HG03457 (cell line): ENCODE results near the gene CCSER2.
"Not testable (repeated sequence)": the region's sequence is repeated elsewhere in the genome, so short reads cannot be mapped to it uniquely, and the experiment has no call there.

Experiments used
- ATAC-seq: cut with Tn5 transposase; IDR thresholded peaks from one replicate; pipeline ENCODE4 v1.9.1; 2021; ENCODE audit warnings: moderate number of reproducible peaks; ENCODE audit not compliant: unreplicated experiment

Gene CCSER2

GRCh38 chr10:84343831-84344230 lies 15.4 kb downstream of the CCSER2 start:
- no peak for ATAC-seq

DNA sequence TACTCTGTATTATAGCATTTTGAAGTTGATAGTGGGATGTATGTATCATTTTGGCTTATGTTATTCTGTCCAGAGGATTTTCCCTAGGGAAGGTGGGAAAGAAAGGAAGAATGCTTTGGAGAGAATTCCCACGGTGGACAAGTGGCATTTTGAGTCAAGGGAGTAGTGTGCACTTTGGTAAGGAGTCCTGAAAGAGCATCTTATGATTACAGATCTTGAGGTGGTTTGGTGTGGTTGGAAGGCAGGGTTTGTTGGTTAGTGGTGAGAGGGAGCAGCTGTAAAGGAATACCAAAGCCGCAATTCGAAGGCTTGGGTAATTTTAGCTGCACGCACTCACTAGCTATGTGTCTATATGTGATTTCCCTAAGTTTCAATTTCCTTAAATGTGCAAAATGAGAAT lies 16.1 kb downstream of the CCSER2 start:
- ATAC-seq: no peak

- ATAC-seq: not testable (repeated sequence)
These were observed 19.2 kb downstream of the CCSER2 start for GRCh38 chr10:84347575-84348002.

GRCh38 chr10:84348447-84348846 lies 20.1 kb downstream of the CCSER2 start:
- ATAC-seq: no peak

- no peak for ATAC-seq
These were observed 20.5 kb downstream of the CCSER2 start for GRCh38 chr10:84348860-84349259.

GRCh38 chr10:84352251-84352842 lies 24.0 kb downstream of the CCSER2 start:
- no peak for ATAC-seq

DNA sequence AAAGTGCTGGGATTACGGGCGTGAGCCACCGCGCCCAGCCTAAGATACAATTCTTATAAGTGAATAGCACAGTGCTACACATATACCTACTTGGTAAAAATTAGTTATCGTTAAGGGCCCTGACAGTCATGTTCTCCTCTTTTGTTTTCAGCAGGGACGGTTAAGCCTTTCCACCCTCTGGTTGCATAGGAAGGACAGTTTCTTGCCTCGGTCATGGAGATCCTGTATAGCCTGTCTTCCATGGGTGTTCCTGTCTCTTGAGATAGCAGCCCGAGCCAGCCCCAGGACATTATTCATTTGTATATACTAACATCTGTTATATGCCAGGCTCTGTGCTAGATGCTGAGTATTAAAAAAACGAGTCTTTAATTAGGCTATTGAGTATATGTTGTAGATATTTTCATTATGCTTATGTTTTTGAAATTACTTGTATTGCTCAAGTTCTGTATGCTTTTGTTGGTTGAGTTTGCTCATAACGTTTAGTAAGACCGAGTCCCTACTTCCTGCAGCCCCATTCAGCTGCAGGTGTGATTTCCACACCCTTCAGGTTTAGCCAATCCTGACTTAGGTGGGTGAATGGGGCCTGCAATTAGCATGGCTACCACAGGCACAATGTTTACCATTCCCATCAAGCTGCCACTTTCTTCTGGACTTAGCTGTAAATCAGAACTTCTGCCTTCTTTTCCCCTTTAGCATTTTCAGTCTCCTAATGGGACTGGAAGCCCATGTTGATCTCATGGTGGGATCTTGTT lies 24.8 kb downstream of the CCSER2 start:
- ATAC-seq: no peak

DNA sequence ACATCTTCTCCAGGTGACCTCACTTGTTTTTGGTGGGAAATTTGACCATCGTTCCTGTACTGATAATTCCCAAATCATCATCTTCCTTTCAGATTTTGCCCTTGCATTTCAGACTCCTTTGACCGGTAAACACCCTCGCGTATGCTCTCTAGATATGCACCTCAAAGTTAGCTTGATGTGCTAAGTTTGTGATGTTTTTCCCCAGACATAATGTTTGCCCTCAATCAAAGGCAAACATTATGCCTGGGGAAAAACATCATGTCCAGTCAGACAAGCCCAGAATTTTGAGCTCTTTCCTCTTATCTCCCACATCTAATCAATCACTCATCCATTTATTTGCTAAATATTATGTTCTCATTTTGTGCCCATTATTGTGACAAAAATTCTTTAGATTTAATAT lies 26.2 kb downstream of the CCSER2 start:
- ATAC-seq: no peak

- ATAC-seq: no peak
These were observed 26.7 kb downstream of the CCSER2 start for GRCh38 chr10:84355106-84355505.

DNA sequence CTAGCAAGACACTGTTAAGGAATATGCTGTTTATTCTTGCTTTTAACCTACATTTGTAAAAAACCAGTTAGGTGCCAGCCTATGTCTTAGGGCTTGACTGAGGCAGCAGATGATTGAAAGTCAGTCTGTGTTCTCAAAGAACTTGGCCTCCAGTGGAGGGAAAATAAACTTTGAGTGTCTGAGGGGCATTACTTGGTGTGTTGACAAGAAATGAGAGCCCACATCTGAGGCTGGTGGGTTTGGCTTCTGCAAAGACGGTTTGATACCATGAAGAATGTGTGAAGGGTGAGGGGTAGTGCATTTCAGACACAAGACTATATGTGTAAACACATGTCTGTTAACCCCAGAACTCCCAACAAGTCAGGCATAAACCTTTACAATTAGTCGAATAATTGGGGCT lies 28.5 kb downstream of the CCSER2 start:
- ATAC-seq: no peak

GRCh38 chr10:84358743-84359142 lies 30.4 kb downstream of the CCSER2 start:
- no peak for ATAC-seq

GRCh38 chr10:84360637-84361365 lies 32.4 kb downstream of the CCSER2 start:
- ATAC-seq: no peak

DNA sequence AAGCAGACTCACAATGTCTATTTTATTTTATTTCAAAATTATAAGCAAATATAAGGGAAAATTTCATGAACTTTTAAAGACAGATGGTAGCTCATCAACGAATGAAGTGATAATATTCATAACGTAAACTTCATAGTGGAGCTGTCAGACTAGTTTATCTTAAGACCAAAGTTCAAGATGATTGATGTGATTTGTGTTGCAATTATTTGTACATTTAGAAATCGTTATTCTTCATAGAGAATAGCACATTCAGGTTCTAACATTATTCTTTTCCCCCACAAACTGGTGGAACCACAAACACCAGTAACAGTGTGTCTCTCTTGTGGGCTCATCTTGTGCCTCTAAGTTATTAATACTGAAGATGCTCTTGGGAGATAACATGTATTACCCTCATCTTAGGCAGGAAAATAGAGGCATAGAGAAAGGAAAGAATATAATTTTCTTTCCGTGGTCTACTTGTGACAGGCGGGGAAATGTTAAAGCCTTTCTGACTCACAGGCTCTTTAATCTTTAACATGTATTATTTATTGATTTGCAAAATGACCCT lies 37.0 kb downstream of the CCSER2 start:
- no peak for ATAC-seq

DNA sequence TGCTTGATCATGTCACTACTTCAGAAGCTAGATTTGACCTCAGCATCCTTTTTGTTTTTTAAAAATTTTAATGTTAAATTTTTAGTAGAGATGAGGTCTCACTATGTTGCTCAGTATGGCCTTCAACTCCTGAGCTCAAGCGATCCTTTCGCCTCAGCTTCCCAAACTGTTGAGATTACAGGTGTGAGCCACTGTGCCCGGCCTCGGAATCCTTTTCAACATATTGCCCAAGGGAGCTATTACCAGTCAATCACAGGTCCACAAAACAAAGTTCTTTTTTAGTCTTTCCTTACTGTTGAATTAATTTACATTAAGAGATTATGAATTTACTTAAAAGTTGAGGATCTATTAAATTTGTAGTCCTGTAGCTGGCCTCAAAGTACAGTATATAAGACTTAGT lies 37.7 kb downstream of the CCSER2 start:
- no peak for ATAC-seq

GRCh38 chr10:84367256-84367655 lies 38.9 kb downstream of the CCSER2 start:
- no peak for ATAC-seq

DNA sequence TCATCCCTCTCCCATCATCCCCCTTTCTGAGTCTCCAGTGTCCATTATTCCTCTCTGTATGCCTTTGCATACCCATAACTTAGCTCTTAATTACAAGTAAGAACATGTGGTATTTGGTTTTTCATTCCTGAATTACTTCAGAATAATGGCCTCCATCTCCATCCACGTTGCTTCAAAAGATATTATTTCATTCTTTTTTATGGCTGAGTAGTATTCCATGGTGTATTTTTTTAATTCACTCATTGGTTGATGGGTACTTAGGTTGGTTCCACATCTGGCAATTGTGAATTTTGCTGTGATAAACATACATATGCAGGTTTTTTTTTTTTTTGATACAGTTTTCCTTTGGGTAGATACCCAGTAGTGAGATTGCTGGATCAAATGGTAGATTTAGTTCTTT lies 40.4 kb downstream of the CCSER2 start:
- no peak for ATAC-seq

DNA sequence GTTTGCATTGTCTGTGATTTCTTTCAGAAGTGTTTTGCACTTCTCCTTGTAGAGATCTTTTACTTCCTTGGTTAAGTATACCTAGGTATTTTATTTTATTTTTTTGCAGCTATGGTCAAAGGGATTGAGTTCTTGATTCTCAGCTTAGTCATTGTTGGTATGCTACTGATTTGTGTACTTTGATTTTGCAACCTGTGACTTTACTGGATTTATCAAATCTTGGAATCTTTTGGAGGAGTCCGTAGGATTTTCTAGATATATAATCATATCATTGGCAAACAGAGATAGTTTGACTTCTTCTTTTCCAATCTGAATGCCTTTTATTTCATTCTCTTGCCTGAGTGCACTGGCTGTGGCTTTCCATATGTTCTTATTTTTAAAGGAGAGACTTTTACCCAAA lies 41.9 kb downstream of the CCSER2 start:
- no peak for ATAC-seq

- ATAC-seq: no peak
These were observed 43.6 kb downstream of the CCSER2 start for GRCh38 chr10:84371944-84372343.

DNA sequence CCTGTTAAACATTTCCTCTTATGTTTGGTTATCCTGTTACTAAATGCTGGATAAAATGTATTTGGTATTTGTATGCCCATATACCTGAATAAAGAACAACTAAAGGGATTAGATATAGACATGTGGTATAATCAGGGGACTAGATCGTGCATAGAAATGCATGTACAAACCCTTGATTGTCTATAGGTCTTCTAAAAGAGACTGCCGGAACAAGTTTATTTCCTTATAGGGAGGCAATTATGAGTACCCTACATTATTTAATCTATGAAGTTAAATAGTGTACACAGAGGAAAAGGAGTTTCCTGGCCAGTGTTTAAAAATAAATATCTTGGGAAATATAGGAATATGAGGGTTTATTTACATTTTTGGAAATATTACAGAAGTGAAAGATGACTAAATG lies 44.6 kb downstream of the CCSER2 start:
- no peak for ATAC-seq

DNA sequence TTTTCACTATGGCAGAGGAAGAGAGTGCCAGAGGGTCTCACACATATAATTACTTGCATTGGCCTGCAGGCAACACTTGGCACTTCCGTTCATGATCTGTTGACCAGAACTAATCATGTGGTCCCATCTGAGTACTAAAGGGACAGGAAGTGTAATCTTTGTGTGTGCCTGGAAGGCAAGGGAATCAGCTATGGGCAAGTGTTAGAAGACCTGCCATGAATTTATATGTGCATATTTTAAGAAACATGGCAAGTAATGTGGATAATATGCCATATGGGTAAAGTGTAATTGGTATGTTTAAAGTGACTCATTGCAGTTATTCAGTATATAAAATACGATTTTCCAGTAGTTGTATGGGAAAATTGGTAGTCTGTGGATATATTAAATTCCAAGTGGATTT lies 46.1 kb downstream of the CCSER2 start:
- ATAC-seq: no peak

- no peak for ATAC-seq
These were observed 46.6 kb downstream of the CCSER2 start for GRCh38 chr10:84375011-84375410.

DNA sequence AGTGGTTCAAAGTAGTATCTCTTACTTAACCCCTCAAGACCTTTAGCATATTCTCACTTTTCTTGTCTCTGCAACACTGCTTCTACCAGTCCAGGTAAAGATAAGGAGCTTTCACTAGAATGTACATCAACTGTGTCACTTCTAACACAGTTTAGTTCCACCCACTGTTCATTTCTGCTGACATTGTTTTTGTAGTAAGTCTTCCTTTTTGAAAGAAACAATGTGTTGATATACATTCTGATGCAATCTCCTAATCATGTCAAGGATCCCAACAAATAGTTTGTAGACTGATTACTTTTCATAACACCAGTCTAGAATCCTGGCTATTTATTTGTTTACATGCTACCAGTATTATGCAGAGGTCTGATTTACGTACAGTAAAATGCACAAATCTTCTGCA lies 47.5 kb downstream of the CCSER2 start:
- ATAC-seq: no peak
